ENCODE data around the gene SLC29A1.

SLC29A1 gene

DNA sequence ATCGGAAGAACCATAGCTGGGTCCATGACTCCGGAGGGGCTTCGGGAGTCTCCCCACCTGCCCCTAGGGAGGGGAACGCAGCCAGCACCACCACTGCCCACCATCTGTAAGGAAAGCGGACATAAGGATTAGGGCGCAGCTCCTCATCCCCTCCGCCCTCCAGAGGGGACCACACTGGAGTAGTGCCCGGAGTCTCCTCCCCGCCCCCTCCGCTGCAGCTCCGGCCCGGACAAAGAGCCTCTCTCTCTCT is 33.3 kb downstream of the SLC29A1 start:
- no peak for DNase-seq

DNA sequence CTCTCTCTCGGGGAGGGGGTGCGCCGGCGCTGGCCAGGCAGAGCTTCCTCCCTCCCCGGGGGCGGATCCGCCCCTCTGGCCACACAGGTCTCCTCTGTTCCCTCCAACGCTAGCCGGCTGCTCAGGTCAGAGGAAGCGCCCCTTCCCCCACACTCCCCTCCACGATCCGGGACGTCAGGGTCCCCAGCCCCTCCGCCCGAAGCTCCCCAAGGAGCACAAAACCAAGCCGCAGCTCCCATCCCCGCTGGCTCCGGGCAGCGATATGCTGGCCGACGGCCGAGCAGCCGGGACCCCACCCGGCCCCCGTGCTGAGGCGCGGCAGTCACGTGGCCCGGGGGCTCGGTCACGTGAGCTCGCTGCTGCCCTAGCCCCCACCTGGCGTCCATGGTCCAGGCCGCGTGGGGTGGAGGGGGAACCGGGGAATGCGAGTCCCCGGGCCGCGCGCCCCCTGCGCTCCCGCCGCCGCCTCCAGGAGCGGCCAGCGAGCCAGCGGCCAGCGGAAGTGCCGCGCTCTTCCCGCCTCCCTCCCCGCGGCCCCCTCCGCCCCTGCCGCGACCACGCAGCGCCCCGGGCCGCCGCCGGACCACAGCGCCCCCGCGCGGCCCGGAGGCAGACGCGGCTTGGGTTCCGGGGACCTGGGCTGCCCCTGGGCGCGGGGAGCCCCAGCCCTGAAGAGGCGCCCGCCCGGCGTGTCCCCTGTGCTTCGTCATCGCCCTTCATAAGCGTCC is 33.8 kb downstream of the SLC29A1 start, which contains the start of gene SLC35B2:
TSS of gene SLC35B2 (minus strand) at position 504 of the 728 bp plus-strand sequence. CDS start at position 386, 118 bp downstream.
- DNase-seq = no peak

DNA sequence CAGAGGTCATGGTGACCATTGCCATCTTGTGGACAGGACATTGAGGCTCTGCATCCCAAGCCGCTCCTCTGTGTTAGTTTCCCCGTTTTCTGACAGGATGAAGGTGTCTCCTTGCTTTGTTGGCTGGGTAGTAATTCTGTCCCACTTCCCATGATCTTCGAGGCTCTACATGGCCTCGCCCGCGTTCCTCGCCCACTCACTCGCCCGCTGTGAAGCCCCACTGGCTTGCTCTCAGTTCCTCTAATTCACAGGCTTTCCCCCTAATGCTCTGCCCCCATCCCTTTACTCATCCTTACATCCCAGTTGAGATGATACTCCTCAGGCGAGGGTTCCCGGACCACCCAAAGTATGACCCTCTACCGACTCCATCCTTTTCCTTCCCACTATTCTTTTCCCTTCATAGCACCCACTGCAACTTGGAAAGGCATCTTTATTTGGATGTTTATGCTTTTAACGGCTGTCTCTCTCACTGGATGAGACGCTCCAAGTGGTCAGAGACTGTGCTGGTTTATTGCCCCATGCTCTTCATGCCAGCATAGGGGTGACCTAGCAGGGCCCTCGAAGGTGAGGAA is 34.4 kb downstream of the SLC29A1 start:
- no peak for DNase-seq

DNA sequence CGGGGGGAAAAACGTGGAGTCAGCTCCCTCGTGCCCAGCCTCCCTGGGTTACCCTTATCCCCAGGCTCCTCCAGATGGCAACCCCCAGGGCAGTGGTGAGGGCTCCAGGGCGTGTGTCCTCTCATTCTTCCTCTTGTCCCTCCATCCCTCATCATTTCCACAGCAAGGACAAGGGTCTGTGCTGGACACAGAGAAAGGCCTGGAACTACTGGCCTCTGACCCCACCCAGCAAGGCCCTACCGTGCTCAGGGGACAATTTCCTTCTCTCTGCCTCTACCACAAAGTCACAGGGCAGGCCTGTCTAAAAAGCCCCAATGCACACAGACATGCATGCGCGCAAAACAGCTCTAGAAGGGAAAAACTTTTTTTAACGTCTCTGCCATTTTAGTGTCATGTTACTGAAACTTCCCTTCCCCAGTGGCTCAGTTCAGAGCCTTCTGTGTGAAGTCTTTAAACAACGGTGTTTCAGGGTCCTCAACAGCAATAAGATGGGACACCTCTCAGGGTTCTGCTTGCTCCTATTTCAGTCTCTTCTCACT is 35.0 kb downstream of the SLC29A1 start:
- no peak for DNase-seq

DNA sequence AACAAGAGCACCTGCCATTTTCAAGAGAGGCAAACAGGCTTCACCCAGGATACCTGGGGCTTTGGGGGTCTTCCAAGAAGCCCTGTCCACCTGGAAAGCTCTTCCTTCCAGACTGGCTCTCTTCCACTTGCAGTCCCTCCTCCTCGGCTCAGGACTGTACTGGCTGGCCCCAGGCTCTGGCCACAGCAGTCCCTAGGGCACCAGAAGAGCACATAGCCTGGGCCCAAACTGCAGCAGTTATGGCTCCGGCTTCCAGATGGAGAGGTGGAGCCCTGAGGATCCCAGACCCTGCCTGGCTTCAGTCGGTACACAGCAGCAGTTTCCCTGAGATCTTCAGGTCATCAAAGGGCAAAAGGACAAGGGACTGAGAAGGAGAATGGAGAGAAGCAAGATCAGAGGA is 35.5 kb downstream of the SLC29A1 start:
- no peak for DNase-seq

DNA sequence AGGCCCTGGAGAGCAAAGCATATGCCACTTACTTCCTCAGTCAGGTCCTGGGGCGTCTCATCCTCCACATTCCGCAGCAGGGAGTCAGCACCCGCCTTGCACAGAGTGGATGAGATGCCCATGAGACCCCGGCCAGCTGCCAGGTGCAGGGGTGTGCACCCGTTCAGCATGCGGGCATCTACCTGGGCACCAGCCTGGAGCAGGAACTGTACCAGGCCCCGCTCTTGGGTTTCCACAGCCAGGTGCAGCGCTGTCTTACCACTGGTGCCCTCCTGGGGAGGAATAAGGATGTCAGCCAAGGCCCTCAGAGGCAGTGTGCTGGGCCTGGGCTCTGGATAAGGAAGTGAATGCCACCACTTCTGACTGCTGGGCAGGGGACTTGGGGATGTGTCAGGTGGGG is 36.6 kb downstream of the SLC29A1 start:
- no peak for DNase-seq

DNA sequence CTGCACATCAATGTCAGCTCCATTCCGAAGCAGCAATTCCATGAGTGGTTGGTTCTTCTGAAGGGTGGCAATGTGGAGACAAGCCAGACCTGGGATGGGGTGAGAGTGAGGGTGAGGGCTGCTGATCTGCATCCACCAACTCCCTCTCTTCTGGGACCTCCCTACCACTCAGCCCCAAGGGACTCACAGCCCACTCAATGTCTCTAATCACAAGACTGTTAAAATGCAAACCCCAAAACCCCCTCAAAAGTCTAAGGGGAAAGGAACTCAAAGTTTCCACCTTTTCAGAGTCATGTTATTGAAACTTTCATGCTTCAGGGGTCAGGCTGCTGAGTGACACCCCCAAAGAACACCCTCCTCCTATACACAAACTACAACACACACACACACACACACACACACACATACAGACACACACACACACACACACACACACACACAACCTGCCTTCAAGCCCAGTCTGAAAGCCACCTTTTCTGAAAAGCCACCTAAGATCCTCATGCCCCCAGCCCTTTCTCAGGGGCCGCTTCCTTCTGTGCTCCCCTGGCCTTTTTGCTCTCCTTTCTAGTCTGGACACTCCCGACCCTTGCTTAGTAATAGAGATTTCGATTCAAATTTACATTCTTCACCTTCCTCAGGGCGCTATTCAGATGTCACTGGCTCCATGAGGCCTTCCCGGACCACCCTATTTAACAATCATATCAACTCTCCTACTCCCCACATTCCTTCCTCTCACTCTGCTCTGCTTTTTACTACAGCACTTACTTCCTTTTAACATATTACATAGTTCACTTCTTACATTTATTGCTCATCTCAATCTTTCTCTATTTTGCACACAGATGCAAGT is 37.3 kb downstream of the SLC29A1 start:
- DNase-seq = no peak

DNA sequence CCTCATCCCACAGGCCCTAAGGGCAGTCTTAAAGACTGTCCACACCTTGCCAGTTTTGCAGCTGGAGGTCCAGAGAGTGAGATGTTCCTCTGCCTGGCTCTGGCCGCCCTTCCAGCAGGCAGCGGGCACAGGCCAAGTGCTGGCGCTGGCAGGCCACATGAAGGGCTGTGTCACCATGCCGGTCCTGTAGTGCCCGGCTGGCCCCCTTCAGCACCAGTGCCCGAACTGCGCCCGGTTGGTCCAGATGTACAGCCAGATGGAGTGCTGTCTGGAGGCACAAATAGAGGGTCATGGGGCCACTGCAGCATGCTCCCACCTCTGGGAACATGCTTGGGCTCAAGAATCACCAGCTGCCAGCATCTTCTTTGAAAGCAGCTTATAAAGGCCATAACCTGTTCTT is 38.2 kb downstream of the SLC29A1 start:
- DNase-seq = no peak

DNA sequence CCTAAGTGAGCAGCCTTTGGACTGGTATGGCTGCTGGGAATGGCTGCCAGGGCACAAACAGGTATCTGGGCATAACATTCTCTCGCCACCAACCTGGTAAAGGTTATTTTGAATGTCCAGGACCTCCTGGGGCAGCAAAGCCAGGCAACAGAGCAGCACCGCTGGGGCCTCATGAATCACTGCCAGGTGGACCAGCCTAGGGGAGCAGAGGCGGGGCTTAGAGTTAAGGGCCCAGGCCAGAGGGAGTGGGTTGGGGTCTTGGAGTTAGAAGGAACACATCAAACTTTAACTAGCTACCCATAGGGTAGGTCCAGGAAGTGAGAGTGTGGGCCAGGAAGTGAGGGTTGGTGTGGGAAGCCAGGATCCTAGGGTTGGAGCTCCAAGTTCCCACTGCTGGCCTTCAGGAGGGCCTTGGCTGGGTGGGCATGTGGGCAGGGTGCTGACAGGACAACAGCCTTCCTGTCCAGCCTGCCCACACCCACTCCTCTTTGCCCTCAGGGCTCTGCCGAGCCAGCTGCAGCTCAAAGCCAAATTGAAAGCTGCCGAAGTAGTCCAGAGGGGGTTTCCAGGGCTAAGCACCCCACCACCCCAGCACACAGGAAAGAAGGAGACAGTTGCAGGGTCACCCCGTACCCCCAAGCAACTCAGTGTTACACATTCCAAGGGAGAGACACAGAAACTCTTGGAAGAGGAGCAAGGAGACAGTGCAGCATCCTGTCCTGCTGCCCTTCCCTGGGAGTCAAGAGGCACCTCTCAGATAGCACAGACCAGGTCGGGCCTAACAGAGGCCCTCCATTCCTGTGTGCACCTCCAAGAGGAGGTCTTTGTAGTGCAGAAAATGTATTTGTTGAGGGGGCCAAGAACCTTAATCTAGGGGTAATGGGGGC is 39.3 kb downstream of the SLC29A1 start:
- DNase-seq = no peak

DNA sequence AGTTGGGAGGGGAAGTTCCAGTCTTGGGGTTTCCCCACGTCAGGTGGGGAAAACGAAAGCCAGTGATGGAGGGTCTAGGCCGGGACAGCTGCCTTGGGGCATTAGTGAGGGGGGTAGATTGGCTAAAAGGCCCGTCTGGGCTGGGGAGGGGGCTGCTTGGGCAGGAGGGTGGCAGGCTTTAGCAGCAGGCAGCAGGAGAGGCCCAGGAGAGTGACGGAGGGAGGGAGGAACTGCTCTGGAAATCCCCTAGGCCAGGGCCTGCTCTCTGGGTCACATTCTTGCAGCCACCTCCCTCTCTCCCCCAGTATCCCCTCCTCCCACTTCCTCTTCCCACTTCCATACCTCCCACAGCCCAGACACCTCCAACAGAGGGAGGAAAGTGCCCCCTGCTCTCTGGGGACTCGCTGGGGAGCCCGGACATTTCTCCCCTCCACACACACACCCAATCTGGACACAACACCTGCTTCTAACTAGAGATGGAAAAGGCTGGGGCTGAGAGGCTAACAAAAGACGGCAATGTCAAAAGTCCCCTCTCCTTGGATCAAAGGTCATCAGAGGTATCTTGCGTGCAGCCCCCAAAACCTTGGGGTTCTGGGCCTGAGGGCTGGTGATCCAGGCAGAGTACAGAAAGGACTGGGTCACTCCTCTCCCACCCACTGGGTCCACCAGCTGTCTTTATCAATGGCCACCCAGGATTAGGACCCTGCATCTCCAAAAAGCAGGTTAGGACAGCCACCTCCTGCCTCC is 40.1 kb downstream of the SLC29A1 start:
- DNase-seq = no peak

DNA sequence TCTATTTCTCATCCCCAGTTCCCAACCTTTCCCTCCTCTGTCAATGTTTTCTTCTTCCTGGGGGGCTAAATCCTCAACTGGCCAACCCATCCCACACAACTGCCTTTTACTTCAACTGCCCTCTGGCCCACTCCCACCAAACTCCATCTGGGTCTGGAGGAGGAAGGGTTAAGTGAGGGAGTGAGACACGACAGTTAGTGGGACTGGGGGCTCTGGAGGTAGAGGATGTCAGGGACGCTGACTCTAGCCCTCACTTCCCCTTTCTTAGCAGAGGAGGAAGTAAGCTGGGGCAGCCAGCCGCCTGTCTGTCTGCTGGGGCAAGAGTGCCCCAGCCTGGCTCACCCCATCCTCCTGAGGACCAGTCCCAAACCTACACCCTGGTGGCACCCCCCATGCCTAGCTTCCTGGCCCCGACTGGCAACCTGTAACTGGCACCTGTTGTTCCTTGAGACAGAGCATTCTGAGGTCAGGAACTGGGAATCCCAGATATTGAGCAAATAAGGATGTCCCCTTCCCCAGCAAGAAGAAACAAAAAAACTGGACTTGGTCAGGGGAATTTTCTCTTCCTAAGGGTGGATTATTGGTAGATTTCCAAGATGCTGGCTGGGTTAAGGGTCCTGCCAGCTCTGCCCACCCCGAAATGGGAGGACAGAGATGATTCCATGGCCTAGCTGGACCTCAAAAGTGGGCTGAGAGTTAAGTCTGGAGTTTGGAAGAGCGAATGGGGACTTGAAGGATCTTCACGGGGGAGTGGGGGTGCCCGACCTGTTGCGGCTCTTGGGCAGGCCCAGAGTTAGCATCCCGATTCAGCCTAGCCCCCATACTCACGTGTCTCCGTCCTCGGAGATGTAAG is 41.0 kb downstream of the SLC29A1 start:
- no peak for DNase-seq

DNA sequence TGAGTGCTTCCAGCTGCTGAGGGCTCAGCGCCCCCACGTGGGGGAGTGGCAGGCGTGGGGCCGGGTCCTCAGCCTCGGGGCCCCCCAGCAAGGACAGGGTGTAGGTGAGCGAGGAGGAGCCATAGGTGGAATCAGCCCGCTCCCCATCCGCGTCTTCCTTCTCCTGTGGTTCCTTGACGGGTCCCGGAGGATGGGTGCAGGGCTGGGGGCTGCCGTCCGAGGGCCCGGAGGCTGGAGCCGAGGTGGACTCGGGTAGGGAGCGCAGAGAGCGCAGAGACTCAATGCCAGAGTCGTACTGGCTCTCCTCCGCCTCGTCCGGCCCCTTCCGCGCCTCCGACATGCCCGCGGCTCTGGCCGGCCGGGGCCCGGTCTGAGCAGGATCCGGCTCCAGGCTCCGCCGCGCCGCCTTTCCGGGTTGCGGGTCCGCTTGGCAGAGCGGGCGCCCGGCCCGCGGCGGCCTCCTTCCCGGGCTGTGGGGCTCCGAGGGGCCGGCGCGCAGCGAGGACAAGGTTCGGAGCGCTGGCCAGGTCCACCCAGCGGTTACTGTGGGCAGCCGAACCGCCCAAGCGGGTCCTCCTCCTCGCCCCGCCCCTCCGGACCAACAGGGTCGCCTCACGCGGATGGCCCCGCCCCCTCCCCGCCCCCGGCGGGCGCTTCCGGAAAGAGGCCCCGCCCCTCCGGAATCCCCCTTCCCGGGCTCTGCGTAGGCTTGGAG is 41.8 kb downstream of the SLC29A1 start, which contains the start of gene NFKBIE:
TSS of gene NFKBIE (minus strand) at position 545 of the 715 bp plus-strand sequence. CDS start at position 340, 205 bp downstream.
- DNase-seq = peak; percentile 35

DNA sequence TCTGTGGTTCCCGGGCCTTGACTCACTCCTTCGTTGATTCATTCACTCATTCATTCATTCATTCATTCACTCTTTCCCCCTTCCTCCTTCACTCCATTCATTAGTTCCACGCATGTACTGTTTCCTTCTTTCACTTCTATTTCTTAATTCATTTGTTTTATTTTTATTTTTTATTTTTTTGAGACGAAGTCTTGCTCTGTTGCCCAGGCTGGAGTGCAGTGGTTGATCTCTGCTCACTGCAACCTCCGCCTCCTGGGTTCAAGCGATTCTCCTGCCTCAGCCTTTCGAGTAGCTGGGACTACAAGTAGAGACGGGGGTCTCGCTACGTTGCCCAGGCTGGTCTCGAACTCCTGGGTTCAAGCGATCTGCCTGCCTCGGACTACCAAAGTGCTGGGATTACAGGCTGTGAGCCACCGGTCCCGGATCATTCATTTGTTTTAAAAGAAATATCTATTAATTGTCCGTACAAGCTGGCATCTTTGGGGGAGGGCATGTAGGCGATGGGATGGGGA is 42.4 kb downstream of the SLC29A1 start:
- no peak for DNase-seq

DNA sequence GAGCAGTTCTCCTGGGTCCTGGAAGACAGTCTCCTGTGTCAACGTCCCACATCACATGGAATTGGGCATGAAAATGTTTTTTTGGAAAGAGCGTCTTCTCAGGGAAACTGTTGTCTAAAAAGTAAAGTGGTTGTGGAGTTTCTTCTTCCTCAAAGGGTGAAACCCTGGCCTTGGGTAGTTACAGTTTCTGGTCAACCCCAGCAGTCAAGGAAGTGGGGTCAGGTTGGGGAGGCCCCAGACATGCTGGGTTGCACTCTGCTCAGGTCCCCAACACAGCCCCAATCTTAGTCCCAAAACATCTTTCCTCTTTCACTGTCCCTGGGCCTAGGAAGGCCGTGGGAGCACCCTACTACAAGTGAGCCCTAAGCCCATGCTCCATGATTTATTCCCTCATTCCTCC is 43.0 kb downstream of the SLC29A1 start:
- no peak for DNase-seq

DNA sequence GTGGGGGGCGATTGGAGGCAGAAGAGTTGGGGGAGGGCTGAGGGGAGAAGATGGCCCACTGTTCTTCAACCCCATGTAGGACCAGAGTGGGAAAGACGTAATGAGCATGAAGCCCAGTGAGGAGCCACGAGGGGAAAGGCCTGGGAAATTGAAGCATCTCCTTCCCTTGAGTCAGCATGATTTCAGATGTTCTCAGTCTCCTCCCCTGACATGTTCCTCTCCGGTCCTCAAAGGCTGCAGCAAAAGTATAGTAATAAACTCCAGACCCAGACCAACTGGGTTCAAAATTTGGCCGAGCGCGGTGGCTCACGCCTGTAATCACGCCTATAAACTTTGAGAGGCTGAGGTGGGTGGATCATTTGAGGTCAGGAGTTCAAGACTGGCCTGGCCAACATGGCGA is 43.9 kb downstream of the SLC29A1 start:
- DNase-seq = no peak

DNA sequence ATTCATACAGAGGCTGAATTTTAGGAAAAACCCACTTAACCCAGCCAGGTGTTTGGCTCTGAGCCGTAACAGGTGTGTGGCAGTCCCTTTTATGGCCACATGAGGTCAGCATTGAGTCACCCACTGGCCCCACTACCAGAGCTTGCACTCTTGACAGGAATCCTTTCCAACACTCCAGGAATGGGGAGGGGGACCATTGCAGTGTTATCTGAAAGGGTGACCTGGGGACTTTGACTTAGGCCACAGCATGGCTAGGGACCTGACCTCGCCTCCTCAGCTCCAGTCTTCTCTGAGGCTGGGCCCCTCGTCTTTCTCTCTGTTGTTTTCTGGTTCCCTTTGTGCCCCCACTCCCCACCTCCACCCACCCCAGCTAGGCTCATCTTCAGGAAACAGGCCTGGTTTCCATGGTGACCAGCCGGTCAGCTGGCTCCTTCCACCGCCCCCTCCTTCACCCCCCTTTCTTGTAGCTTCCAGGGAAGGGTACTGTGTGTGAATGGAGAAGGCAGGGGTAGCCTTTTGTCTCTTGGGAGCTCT is 44.8 kb downstream of the SLC29A1 start:
- no peak for DNase-seq

DNA sequence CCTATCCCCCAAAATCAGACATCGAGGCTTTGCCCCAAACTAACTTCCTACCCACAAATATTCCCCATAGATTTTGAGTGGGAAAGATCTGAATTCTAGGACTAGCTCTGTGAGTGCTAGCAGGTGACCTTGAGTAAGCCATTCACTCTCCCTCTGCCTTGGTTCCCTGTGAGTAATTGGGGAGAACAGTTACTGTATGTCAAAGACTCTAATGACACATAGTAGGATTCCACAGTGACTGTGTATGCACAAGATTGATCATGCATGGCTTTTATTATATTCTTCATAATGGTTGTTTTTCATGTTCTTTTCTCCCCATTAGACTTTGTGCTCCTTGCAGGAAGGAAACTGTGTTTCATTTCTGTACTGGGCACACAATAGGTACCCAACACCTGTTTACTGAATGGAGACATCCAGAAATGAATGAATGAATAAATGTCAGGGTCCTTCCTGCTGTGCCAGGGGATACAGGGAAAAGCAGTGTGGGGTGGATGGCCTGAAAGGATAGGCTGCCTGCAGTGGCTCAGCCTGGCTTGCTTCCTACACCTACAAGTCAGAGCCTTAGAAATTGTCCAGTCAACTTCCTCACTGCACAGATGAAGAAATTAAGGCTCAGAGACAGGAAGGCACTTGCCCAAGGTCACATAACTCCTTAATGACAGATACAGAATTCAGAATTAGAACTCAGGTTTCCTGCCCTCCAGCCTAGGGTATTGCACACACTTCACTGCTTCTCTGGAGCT is 46.0 kb downstream of the SLC29A1 start:
- no peak for DNase-seq

DNA sequence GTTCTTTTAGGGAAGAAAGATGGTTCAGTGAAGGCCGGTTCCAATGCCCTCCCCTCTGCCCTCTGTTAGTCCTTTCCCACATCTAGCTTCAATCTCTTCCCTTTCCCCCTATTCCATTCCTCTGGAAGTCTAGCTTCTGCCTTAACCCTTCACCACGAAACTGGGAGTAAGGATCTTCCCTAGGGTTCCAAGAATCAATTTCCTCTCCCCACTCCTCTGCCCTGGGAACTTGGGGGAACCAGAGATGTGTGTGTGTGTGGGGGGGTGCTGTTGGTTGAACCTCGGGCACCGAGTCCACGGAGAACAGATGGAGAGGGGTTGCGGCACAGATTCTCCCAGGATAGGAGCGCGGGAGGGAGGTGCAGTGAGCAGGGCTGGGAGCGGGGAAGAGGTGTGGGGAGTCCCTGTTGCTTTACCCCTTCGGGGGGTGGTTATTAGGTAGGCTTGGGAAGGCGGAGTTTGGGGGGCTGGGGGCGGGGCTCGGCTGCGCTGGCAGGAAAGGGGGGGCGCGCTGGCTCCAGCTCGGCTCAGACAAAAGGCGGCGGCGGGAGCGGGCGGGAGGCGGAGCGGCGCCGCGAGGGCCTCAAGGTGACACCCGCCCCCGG is 46.6 kb downstream of the SLC29A1 start, which contains the start of gene TMEM151B:
TSS of gene TMEM151B (plus strand) at position 530 of the 605 bp plus-strand sequence. CDS start 293 bp downstream, outside the sequence.
- DNase-seq = no peak
